HG02938 (cell line): ENCODE data around the gene CYSRT1.

Experiments
- ATAC-seq: cut with Tn5 transposase; IDR thresholded peaks from one replicate; pipeline ENCODE4 v1.9.1; 2021; ENCODE audit warnings: mild to moderate bottlenecking, moderate library complexity; ENCODE audit not compliant: unreplicated experiment

CYSRT1 gene, protein sequence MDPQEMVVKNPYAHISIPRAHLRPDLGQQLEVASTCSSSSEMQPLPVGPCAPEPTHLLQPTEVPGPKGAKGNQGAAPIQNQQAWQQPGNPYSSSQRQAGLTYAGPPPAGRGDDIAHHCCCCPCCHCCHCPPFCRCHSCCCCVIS

GRCh38 chr9:137224830-137225694 is at the start of gene CYSRT1:
Gene CYSRT1 (plus strand): TSS chr9:137225174. CDS start chr9:137225622, 448 bp downstream.
- ATAC-seq, result no peak

DNA sequence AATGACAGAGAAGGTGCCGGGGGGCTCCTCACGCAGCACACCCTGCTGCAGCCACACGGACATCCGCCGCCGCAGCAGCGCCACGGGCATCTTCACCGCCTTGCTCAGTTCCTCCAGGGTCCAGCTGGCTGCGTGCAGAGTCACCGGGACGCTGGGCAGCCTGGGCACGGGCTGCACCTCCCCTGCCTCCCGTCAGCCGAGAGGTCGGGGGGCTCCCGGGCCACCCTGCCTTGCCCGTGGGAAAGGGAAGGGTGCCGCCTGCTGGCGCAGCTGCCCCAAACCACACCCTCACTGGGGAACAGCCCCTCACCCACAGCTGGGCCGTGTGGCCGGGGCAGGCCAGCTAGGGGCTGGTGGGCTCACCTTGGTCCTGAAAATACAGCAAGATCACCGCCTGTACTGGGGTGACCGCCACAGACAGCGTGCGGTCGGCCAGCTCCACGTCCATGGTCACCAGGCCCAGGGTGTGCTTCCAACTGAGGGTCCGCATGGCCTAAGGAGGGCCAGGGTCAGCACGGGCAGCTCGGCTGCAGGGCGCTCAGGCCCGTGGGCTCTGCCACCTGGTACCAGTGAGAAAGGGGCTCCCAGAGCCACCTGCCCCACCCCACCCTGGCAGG is 49.5 kb upstream of the CYSRT1 start:
- ATAC-seq, result no peak

GRCh38 chr9:137176302-137177182 is 48.4 kb upstream of the CYSRT1 start:
- ATAC-seq, result no peak

- no peak for ATAC-seq
Observed at GRCh38 chr9:137178201-137178938, 46.6 kb upstream of the CYSRT1 start.

DNA sequence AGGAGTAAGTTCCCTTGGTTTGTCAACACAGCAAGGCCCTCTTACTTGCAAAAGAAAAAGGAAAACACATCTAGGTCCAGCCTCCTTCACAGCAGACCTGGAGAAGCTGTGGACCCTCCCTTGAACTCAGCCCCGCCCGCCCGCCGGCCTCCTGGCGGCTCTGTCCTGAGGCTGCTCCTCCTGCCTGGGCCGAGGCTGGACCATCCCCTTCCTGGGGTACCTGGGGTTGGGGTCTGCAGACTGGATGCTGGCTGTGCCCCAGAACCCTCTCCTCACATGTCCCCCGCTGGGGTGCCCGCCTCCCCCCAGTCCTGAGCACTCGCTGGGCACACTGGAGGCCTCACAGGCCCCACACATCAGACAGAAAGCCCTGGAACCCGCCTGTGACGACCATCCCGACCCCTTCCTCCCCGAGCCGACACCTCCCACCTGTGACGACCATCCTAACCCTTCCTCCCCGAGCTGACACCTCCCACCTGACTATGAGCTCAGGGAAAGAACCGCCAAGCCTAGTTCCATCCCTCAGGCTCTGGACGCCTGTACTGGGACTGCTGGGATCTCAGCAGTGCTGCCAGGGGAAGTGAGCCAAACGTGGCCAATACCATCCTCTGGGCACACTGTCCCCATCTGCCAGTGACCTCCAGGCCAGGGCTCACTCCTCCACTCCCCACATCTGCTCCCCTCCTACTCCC is 45.9 kb upstream of the CYSRT1 start:
- ATAC-seq, result no peak

DNA sequence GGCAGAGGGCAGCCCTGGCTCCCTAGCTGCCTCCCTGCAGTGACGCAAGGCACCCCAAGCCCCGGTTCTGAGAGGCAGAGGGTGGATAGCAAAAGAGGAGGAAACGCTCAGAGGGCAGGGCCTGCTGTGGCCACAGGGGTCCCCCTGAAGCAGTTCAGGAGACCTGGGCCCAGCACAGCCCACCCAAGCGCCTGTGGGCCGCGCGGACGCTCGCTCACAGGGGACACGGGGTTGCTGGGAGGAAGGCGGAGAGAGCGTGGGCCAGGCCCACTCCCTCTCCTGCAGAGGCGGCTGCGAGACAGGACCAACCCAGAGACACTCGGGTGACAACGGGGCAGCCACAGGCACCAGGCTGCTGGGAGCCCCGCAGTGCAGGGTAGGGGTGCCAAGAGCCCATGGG is 45.2 kb upstream of the CYSRT1 start:
- no peak for ATAC-seq

- no peak for ATAC-seq
Observed at GRCh38 chr9:137180491-137180890, 44.5 kb upstream of the CYSRT1 start.

DNA sequence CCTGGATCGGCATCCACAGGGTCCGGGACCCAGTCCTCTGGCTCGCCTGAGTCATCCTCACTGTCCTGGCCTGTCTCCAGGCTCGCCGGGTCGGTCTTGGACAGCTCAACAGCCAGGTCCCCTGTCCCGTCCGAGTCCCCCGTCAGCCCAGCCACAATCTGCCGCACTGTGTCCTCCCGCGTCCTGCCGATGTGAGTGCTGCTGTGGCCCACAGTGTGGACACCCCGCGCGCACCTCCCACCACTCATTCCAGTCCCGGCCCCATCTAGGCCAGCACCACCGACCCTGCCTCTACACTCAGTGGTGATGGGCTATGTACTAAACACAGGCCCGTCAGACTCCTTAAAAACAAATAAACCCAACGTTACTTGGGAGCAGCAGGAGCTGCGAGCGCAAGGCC is 43.3 kb upstream of the CYSRT1 start:
- ATAC-seq, result no peak

DNA sequence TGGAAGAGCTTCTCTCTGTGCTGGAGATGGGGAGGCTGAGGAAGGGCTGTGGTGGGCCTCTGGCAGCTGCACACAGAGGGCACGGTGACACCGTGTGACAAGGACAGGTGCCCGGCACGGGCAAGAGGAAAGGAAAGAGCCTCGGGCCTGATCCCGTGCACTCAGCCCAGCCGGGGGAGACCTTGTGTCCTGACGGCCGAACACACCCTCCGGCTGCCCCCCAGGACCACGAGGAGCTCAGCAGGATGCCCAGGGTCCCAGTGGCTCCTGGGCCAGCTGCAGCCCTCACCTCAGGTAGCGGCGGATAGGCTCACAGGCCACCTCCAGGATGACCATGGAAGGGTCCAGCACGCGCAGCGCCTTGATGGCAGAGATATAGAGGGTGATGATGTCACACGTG is 42.1 kb upstream of the CYSRT1 start:
- no peak for ATAC-seq

GRCh38 chr9:137183980-137184595 is 40.9 kb upstream of the CYSRT1 start:
- no peak for ATAC-seq

DNA sequence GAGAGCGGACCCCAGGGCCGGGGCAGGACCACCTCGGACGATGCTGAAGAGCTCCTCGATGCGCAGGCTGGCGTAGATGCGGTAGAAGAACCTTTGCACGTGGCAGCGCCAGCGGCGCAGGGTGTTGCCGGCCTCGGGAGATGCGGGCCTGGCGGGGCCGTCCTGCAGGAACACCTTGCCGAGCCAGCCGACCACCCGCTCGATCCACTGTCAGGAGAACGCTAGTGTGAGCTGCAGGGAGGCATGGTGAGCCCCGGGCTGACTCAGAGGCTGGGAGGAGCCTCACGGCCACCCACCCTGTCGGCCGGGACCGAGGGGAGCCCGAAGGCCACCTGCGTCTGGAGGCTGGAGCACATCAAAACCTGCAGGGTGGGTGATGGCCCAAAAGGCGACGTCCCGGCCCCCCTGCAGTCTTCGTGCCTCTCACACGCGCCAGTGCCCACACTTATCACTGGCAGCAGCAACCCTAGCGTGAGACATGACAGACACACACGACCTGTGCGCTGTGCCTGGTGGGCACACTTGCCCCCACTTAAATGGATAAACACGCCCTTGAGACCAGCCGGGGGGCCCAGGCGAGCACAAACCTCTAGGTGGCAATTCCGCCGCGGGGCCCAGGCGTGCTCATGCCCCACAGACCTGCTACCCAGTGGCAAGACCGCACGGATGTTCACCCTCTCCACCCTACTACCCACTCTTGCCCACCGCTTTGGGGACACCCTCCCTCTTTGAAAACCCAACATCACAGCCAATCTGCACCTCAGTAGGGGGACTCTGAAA is 39.9 kb upstream of the CYSRT1 start:
- no peak for ATAC-seq

- no peak for ATAC-seq
Observed at GRCh38 chr9:137185921-137186320, 39.1 kb upstream of the CYSRT1 start.

GRCh38 chr9:137186385-137186784 is 38.6 kb upstream of the CYSRT1 start:
- ATAC-seq, result no peak

DNA sequence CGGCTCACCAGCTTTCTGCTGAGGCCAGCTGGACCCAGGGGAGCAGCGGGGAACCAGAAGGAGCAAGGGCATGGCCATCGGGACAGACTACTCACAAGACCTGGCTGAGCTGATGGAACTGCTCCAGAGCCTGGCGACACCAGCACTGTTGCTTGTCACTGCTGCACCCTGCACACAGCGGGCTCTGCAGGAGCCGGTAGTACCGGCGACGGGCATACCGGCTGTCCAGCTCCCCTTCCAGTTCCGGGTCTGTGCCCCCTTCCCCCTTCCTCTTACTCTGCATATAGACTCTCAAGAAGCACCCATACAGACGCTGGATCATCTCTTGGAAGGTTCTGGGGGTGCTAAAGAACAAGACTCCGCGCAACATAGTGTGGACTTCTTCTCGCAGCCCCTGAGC is 37.6 kb upstream of the CYSRT1 start:
- no peak for ATAC-seq

GRCh38 chr9:137188086-137188489 is 36.9 kb upstream of the CYSRT1 start:
- ATAC-seq, result peak; percentile 20

- peak; percentile 78 for ATAC-seq
Observed at GRCh38 chr9:137188490-137189296, 36.3 kb upstream of the CYSRT1 start, which contains the start of the genes ANAPC2 and SSNA1. Gene ANAPC2 (minus strand): TSS chr9:137188560. CDS start chr9:137188532, 28 bp downstream. Gene SSNA1 (plus strand): TSS chr9:137188676. CDS start chr9:137188727, 51 bp downstream.
